ENCODE data around the gene MYOZ2.

The MYOZ2 gene

GRCh38 chr4:119205690-119206089 lies 70.1 kb downstream of the MYOZ2 start:
- no peak for FAIRE-seq

GRCh38 chr4:119206178-119206577 lies 70.5 kb downstream of the MYOZ2 start:
- FAIRE-seq, result no peak

GRCh38 chr4:119207051-119207450 lies 71.4 kb downstream of the MYOZ2 start:
- FAIRE-seq, result no peak

- no peak for FAIRE-seq
Observed at GRCh38 chr4:119209077-119209476, 73.4 kb downstream of the MYOZ2 start.

- no peak for FAIRE-seq
Observed at GRCh38 chr4:119209586-119209985, 74.0 kb downstream of the MYOZ2 start.

GRCh38 chr4:119210775-119211174 lies 75.1 kb downstream of the MYOZ2 start:
- no peak for FAIRE-seq

- FAIRE-seq, result no peak
Observed at GRCh38 chr4:119211867-119212233, 76.2 kb downstream of the MYOZ2 start.

GRCh38 chr4:119212234-119212963 lies 76.8 kb downstream of the MYOZ2 start, which contains the start of gene USP53:
Gene USP53 (plus strand): TSS chr4:119212713. CDS start chr4:119239760, 27,047 bp downstream.
- FAIRE-seq, result no peak

- no peak for FAIRE-seq
Observed at GRCh38 chr4:119212964-119213606, 77.5 kb downstream of the MYOZ2 start.

- no peak for FAIRE-seq
Observed at GRCh38 chr4:119218093-119218492, 82.5 kb downstream of the MYOZ2 start.

GRCh38 chr4:119221412-119221811 lies 85.8 kb downstream of the MYOZ2 start:
- no peak for FAIRE-seq

GRCh38 chr4:119227690-119228089 lies 92.1 kb downstream of the MYOZ2 start:
- FAIRE-seq, result no peak

- no peak for FAIRE-seq
Observed at GRCh38 chr4:119228406-119228805, 92.8 kb downstream of the MYOZ2 start.

GRCh38 chr4:119229908-119230687 lies 94.5 kb downstream of the MYOZ2 start:
- no peak for FAIRE-seq

GRCh38 chr4:119231491-119231890 lies 95.9 kb downstream of the MYOZ2 start:
- FAIRE-seq, result no peak

- no peak for FAIRE-seq
Observed at GRCh38 chr4:119232286-119232685, 96.7 kb downstream of the MYOZ2 start.

- FAIRE-seq, result no peak
Observed at GRCh38 chr4:119233191-119233590, 97.6 kb downstream of the MYOZ2 start.

- no peak for FAIRE-seq
Observed at GRCh38 chr4:119233750-119234149, 98.1 kb downstream of the MYOZ2 start.

GRCh38 chr4:119237201-119237600 lies 101.6 kb downstream of the MYOZ2 start:
- FAIRE-seq, result no peak
